Tibial nerve (tissue), 3 donors: ENCODE measurements around the gene FOXJ3.

ENCODE experiments used
- POLR2A ChIP-seq, 2 donors: fragments of 450-650 bp; IDR thresholded peaks; one replicate each; pipeline ENCODE4 v1.6.1; 2017; ENCODE audit warnings: antibody characterized with exemption in 2 of 2, mild to moderate bottlenecking in 2 of 2, moderate library complexity in 2 of 2
- TF ChIP-seq, protein P1 (sequence below), 5 experiments: fragments of 200-600 bp in 3 of 5; fragments of 450-650 bp in 2 of 5; sonication (generic) in 3 of 5; IDR thresholded peaks; one replicate each; pipeline ENCODE4 v1.5.1; 2016 to 2019; ENCODE audit warnings: antibody characterized with exemption in 5 of 5, mild to moderate bottlenecking in 3 of 5, moderate library complexity in 2 of 5

DNA sequence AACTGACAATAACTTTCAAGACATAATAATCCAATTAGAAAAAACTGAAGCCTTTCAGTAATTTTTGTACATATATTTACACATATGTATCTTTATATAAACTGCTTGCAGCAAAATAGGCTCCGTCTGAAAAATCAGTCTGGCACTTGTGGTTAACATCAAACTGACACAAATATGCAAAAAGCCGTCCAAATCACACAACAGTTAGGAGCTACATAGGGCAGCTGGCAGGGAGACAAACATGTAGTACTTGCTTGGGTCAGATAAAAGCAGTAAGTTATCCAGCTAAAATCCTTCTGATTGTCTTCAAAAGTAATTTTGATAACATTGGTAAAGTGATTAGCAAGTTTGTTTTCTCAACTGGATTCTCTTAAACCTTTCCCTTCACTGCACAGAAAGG lies 155.8 kb downstream of the FOXJ3 start:
- TF ChIP-seq, protein P1, sequence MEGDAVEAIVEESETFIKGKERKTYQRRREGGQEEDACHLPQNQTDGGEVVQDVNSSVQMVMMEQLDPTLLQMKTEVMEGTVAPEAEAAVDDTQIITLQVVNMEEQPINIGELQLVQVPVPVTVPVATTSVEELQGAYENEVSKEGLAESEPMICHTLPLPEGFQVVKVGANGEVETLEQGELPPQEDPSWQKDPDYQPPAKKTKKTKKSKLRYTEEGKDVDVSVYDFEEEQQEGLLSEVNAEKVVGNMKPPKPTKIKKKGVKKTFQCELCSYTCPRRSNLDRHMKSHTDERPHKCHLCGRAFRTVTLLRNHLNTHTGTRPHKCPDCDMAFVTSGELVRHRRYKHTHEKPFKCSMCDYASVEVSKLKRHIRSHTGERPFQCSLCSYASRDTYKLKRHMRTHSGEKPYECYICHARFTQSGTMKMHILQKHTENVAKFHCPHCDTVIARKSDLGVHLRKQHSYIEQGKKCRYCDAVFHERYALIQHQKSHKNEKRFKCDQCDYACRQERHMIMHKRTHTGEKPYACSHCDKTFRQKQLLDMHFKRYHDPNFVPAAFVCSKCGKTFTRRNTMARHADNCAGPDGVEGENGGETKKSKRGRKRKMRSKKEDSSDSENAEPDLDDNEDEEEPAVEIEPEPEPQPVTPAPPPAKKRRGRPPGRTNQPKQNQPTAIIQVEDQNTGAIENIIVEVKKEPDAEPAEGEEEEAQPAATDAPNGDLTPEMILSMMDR (IDR thresholded peaks at IDR 0.05), result no peak
- no peak for TF ChIP-seq POLR2A (IDR thresholded peaks at IDR 0.05)
